A673 (cell line): Measurements from ENCODE around the gene SLC12A6. TPM values are rescaled to one million over a fixed set of nuclear protein-coding genes. Genes with fewer than 3 reads are reported as not detected.

Source experiments
- BruUV-seq: library from RNA; stranded (reverse); fragments of 400-500 nt; replicated peaks from 2 replicates; lab custom pipeline; 2021; lab: Mats Ljungman, UMichigan
- CTCF ChIA-PET: fragments of 300-600 bp; sonication (Branson Sonifier 250); formaldehyde crosslinking; loops from one replicate; lab custom pipeline; 2022; ENCODE audit warnings: antibody characterized with exemption; lab: Charles Lee
- POLR2A ChIA-PET: fragments of 300-600 bp; sonication (Branson Sonifier 250); formaldehyde crosslinking; loops from one replicate; lab custom pipeline; 2022; ENCODE audit warnings: antibody characterized with exemption; ENCODE audit not compliant: low non-redundant PET; lab: Charles Lee
- DNase-seq: peaks from one replicate; pipeline ENCODE4 v3.0.0-alpha.2; 2015; ENCODE audit warnings: low spot score
- H3K27ac ChIP-seq: fragments of 200-600 bp; sonication (generic); 2 replicates; pipeline ENCODE4 v1.5.1; 2016; ENCODE audit warnings: mixed run types, low read depth, mild to moderate bottlenecking, mixed read lengths, antibody characterized with exemption, low read length; ENCODE audit not compliant: poor library complexity, severe bottlenecking
- H3K27me3 ChIP-seq: fragments of 200-600 bp; sonication (generic); replicated peaks from 2 replicates; pipeline ENCODE4 v1.6.1; 2017; ENCODE audit warnings: mixed run types, low read depth, mild to moderate bottlenecking, mixed read lengths, antibody characterized with exemption, low read length; ENCODE audit not compliant: insufficient read depth, poor library complexity
- H3K36me3 ChIP-seq: fragments of 200-600 bp; sonication (generic); 2 replicates; pipeline ENCODE4 v1.6.1; 2016; ENCODE audit warnings: mixed run types, mild to moderate bottlenecking, mixed read lengths, antibody characterized with exemption, low read length; ENCODE audit not compliant: insufficient read depth, poor library complexity, severe bottlenecking
- H3K4me1 ChIP-seq: fragments of 200-600 bp; sonication (generic); 2 replicates; pipeline ENCODE4 v1.6.1; 2017; ENCODE audit warnings: mixed run types, mild to moderate bottlenecking, mixed read lengths, antibody characterized with exemption, low read length; ENCODE audit not compliant: insufficient read depth, poor library complexity, severe bottlenecking
- H3K4me3 ChIP-seq: fragments of 200-600 bp; sonication (generic); 2 replicates; pipeline ENCODE4 v1.5.1; 2016; ENCODE audit warnings: low read depth, mixed run types, mild to moderate bottlenecking, mixed read lengths, low read length; ENCODE audit not compliant: poor library complexity, severe bottlenecking
- H3K9me3 ChIP-seq: fragments of 200-600 bp; sonication (generic); 2 replicates; pipeline ENCODE4 v1.6.1; 2016; ENCODE audit warnings: mixed run types, low read depth, mild to moderate bottlenecking, mixed read lengths, antibody characterized with exemption, low read length; ENCODE audit not compliant: poor library complexity, severe bottlenecking
- EZH2 ChIP-seq: fragments of 200-600 bp; sonication (generic); IDR thresholded peaks from 2 replicates; pipeline ENCODE4 v1.6.1; 2017; ENCODE audit warnings: borderline replicate concordance, low read depth, mild to moderate bottlenecking, mixed read lengths, antibody characterized with exemption, low read length; ENCODE audit not compliant: poor library complexity, severe bottlenecking
- intact Hi-C: fragments of 100-400 bp; cut with micrococcal nuclease; formaldehyde crosslinking; loops from one replicate; pipeline ENCODE4 v1.10.0; 2022; ENCODE audit not compliant: unreplicated experiment
- total RNA-seq: library from RNA; stranded (reverse); gene quantifications from 2 replicates; pipeline ENCODE4 v1.2.3, GENCODE V29; 2021
- TF ChIP-seq, protein P1 (sequence below): fragments of 300-800, 200-600 bp; sonication (generic); conservative IDR thresholded peaks from 2 replicates; pipeline ENCODE4 v1.5.1; 2017; ENCODE audit warnings: low read depth, mild to moderate bottlenecking, antibody characterized with exemption, low read length, moderate library complexity, mixed read lengths

SLC12A6 gene
- total RNA-seq, 1 experiment from 2014 or later: 17.2 TPM

DNA sequence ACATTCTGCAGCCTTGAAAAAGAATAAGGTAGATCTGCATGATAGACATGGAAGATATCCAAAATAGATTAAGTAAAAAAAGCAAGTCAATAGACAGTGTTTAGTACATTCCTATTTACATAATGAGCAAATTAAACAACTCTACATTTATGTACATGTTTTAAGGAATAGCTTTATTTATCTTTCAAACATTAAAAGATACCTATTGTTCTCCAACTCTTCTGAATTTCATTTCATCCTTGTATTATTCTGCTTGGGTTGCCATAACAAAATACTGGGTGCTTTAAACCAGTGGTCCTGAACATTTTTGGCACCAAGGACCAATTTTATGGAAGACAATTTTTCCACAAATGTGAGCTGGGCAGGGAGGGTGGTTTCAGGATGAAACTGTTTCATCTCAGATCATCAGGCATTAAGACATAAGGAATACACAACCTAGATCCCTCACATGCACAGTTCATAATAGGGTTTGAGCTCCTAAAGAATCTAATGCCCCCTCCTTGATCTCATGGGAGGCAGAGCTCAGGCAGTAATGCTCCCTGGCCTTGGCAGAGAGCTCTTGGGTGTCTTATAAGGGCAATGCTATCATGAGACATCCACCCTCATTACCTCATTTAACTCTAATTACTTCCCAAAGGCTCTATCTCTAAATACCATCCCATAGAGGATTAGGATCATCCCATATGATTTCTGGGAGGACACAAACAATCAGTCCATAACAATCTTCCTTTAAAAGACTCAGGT is 120.9 kb downstream of the SLC12A6 start:
- no TSS peak for BruUV-seq
- H3K4me3 ChIP-seq: no peak overlapping the region
- no peaks in the 10 kb centered on the region for H3K4me1 ChIP-seq
- no peak for TF ChIP-seq EZH2
- H3K27me3 ChIP-seq: no peaks in the 10 kb centered on the region
- DNase-seq: no peak
- no peaks in the 10 kb centered on the region for H3K36me3 ChIP-seq
- no peak overlapping the region for H3K27ac ChIP-seq
- ChIA-PET POLR2A (interaction anchor here (0.6 kb wide), 1 partner anchor 112 kb away, joined by 3 read pairs; no protein-coding TSS in a partner anchor), CTCF (no interaction called here)
- intact Hi-C loops: no loop called here
- no peaks in the 10 kb centered on the region for H3K9me3 ChIP-seq

DNA sequence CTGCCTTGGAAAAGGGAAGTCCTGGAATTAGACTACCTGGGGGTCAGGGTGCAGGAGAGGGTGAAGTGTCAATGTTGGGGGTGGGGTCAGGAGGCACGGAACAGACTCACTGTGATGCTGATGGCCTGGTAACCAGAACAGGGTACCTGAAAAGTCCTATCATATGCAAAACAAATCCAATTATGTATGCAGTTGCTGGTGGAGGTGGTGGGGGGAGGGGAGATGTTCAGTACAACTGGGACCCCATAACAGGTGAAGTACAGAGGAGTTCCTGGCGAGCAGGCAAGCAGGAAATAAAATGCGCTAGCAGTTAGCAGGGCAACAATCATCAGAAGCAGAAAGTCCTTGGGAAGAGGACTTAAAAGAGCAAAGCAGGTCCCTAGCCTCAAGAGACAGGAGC is 123.4 kb downstream of the SLC12A6 start:
- Histone ChIP-seq H3K27ac (no peak overlapping the region), H3K4me3 (no peak overlapping the region), H3K36me3 (no peaks in the 10 kb centered on the region), H3K4me1 (no peaks in the 10 kb centered on the region), H3K27me3 (no peaks in the 10 kb centered on the region), H3K9me3 (no peaks in the 10 kb centered on the region)
- BruUV-seq: no TSS peak
- no peak for DNase-seq
- no peak for TF ChIP-seq EZH2
- TF ChIP-seq, protein P1, sequence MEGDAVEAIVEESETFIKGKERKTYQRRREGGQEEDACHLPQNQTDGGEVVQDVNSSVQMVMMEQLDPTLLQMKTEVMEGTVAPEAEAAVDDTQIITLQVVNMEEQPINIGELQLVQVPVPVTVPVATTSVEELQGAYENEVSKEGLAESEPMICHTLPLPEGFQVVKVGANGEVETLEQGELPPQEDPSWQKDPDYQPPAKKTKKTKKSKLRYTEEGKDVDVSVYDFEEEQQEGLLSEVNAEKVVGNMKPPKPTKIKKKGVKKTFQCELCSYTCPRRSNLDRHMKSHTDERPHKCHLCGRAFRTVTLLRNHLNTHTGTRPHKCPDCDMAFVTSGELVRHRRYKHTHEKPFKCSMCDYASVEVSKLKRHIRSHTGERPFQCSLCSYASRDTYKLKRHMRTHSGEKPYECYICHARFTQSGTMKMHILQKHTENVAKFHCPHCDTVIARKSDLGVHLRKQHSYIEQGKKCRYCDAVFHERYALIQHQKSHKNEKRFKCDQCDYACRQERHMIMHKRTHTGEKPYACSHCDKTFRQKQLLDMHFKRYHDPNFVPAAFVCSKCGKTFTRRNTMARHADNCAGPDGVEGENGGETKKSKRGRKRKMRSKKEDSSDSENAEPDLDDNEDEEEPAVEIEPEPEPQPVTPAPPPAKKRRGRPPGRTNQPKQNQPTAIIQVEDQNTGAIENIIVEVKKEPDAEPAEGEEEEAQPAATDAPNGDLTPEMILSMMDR: no peak
- ChIA-PET POLR2A (no interaction called here), CTCF (no interaction called here)
- intact Hi-C loops: no loop called here

DNA sequence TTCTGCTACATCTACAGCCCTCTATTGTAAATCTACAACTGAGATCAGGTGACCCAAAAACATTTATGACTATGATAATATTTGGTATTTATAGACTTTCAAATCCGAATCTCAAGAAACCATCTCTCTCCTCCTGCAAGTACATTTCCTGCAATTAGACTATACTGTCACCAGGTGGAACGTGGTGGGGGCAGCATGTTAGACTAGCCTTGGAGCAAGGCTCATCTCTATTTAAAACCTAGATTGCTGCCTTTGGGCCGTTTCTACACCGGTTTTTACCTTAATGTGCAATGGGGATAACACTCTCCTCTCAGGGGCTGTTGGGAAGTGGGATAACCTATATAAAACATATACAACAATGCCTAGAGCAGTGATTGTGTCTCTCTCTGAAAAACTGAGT is 123.9 kb downstream of the SLC12A6 start:
- CTCF ChIA-PET: no interaction called here
- TF ChIP-seq EZH2: no peak
- TF ChIP-seq, protein P1: no peak
- Histone ChIP-seq H3K27me3 (no peaks in the 10 kb centered on the region), H3K36me3 (no peaks in the 10 kb centered on the region), H3K4me1 (peaks cover under 1% of the 10 kb centered on the region), H3K27ac (no peak overlapping the region), H3K9me3 (no peaks in the 10 kb centered on the region), H3K4me3 (no peak overlapping the region)
- POLR2A ChIA-PET: no interaction called here
- BruUV-seq: no TSS peak
- DNase-seq: no peak
- intact Hi-C loops: no loop called here
